A673 (cell line): ENCODE measurements around the gene MASP1.

Experiments used
- EZH2 ChIP-seq: fragments of 200-600 bp; sonication (generic); IDR thresholded peaks from 2 replicates; pipeline ENCODE4 v1.6.1; 2017; ENCODE audit warnings: borderline replicate concordance, low read depth, mild to moderate bottlenecking, mixed read lengths, antibody characterized with exemption, low read length; ENCODE audit not compliant: poor library complexity, severe bottlenecking
- TF ChIP-seq, protein P1 (sequence below): fragments of 300-800, 200-600 bp; sonication (generic); conservative IDR thresholded peaks from 2 replicates; pipeline ENCODE4 v1.5.1; 2017; ENCODE audit warnings: low read depth, mild to moderate bottlenecking, antibody characterized with exemption, low read length, moderate library complexity, mixed read lengths

DNA sequence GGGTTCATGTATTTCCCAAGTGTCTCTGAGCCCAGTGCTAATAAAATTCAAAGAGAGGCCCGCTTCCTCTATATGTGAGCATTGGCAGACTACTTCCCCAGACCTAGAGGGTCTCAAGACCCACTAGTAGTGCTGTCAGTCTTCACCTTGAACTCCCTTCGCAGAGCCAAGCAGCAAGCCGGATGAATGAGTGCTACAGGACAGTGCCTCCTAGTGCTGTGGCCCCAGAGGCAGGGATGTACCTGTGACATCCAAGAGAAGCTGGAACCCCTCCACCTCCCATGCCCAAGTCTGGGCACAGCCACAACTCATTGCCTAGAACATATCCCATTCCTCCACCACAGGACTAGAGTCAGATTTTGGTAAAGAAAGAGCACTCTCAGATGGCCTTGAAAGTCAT, 37.2 kb upstream of the MASP1 start:
- TF ChIP-seq, protein P1, sequence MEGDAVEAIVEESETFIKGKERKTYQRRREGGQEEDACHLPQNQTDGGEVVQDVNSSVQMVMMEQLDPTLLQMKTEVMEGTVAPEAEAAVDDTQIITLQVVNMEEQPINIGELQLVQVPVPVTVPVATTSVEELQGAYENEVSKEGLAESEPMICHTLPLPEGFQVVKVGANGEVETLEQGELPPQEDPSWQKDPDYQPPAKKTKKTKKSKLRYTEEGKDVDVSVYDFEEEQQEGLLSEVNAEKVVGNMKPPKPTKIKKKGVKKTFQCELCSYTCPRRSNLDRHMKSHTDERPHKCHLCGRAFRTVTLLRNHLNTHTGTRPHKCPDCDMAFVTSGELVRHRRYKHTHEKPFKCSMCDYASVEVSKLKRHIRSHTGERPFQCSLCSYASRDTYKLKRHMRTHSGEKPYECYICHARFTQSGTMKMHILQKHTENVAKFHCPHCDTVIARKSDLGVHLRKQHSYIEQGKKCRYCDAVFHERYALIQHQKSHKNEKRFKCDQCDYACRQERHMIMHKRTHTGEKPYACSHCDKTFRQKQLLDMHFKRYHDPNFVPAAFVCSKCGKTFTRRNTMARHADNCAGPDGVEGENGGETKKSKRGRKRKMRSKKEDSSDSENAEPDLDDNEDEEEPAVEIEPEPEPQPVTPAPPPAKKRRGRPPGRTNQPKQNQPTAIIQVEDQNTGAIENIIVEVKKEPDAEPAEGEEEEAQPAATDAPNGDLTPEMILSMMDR = no peak
- no peak for TF ChIP-seq EZH2
